GM18498 (cell line): Measurements from ENCODE around the gene FAM78A.
"Not testable (repeated sequence)": the region's sequence is repeated elsewhere in the genome, so short reads cannot be mapped to it uniquely, and the experiment has no call there.

ENCODE experiments used
- ATAC-seq: cut with Tn5 transposase; IDR thresholded peaks from one replicate; pipeline ENCODE4 v1.9.1; 2021; ENCODE audit warnings: mild to moderate bottlenecking, moderate library complexity; ENCODE audit not compliant: unreplicated experiment

Gene FAM78A

DNA sequence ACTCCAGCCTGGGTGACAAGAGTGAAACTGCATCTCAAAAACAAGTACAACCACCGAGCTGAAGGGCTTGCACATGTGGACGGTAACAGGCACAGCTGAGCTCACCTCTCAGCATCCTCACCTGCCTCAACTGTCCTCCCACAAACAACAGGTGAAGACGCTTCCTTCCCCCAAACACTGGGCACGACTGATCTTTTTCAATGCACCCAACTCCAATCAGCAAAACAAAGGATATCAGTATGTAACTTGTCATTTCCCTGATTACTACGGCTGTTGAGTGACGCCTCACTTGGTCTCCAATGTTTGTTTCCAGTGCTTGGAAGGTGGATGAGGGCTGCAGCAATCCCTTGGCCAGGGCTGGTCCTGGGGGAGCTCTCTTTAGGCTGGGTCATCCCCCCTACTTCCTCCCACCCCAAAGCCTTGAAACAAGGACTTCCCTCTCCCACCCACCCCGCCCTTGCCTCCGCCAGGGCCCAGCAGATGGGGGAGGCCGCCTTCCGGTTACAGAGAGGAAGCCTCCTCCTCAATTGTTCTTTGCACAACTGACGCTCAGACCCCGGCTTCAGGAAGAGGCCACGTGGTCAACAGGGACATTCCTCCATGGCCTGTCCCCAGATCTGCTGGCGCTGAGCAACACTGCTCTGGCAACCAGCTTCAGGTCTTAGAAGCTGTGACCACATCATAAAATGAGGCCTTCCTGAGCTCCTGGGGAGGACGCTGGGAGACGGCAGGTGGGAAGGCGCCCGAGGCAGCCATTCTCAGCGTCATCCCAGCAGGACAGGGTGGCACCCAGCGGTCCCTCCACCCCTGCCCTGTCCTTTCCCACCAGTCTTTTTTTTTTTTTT is 5.9 kb downstream of the FAM78A start:
- ATAC-seq, result no peak

DNA sequence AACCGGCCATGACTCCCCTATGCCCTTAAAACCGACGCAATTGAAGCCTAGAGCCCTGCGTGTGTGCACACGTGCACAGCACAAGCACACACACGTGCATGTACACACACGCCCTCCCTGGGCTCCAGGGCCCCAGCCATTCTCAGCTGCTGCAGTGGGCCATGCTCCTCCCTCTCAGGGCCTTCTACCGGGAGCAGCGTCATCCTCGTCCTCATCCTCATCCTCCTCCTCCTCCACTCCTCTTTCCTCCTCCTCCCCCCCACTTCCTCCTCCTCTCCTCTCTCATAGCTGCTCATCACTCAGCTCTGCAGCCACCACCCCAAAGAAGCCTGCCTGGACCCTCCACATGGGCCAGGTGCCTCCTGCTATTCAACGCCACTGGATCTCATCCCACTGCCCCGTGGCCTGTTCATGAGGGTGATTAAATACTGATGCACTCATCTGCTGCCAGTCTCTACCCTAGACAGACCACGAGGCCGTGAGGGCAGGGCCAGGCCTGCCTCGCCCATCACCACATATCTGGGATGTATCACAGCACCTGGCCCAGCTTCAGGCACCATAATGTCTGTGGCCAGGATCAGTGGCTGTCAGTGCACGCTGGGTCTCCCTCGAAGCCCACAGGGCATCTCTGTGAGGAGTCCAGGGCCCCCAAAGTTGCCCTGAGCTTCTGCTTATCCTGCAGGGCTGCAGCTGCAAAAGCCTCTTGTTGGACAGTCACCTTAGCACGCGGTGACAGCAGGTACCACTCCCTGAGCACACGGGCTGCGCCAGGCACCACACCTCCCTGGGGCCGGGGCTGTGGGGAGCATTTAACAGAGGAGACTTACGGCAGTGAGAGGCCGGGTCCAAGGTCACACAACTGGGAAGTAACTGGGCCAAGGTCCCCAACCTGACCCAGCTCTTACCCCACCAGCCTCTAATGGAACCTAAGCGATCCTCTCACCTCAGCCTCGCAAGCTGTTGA is 9.8 kb downstream of the FAM78A start:
- no peak for ATAC-seq

DNA sequence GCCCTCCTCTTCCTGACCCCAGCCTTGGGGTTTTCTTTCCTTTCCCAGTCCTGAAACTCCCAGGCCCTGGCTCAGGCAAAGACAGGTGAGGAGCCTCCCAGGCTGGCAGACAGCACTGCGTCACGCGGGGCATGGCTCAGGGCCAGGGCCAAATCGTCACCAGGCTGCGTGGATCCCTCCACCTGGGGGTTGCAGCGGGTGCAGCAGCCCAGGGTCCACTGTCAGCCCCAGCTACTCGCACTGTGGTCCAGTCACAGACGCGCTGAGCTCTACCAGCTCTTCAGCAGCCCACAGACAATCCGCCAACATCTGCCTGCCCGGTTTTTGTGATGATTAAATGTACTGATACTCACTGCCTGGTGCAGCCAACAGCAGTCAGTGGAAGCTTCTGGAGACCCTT is 12.1 kb downstream of the FAM78A start:
- ATAC-seq, result no peak

DNA sequence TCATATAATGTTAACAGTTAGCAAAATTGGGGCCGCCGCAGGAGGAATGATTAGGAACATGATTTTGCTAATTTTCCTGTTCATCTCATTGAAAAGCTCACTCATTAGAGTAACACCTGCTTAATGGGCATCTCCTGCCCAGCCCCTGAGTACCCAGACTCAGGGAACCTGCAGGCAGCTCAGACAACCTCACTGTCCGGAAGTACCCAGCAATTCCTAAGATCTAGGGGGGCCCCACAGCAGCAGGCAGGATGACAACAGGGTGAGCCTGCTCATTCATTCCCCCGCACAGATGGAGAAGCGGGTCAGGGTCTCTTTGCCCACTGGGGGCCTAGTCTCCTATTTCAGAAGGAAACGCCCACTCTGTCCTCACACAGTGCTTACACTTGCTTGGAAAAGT is 12.6 kb downstream of the FAM78A start:
- ATAC-seq, result no peak

DNA sequence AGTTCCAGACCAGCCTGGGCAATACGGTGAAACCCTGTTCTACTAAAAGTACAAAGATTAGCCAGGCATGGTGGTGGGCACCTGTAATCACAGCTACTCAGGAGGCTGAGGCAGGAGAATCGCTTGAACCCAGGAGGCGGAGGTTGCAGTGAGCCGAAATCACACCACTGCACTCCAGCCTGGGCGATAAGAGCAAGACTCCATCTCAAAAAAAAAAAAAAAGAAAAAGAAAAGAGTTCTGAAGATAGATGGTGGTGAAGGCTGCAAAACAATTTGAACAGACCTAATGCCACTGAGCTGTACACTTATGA is 13.3 kb downstream of the FAM78A start:
- not testable (repeated sequence) for ATAC-seq

DNA sequence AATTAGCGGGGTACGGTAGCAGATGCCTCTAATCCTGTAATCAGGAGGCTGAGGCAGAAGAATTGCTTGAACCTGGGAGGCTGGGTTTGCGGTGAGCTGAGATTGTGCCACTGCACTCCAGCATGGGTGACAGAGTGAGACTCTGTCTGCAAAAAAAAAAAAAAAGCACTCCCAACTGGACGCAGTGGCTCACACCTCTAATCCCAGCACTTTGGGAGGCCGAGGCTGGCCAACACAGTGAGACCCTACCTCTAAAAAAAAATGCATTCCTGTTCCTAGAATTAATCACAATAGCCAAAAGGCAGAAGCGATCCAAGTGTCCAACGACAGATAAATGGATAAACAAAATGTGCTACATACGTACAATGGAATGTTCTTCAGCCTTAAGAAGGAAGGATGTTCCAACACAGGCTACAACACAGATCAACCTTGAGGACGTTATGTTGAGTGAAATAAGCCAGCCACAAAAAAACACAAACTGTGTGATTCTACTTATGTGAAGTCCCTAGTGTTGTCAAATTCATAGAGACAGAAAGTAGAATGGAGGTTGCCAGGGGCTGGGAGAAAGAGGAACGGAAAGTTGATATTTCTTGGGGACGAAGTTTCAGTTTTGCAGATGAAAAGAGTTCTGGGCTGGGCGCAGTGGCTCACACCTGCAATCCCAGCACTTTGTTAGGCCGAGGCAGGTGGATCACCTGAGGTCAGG is 13.8 kb downstream of the FAM78A start:
- peak; percentile 55 for ATAC-seq

DNA sequence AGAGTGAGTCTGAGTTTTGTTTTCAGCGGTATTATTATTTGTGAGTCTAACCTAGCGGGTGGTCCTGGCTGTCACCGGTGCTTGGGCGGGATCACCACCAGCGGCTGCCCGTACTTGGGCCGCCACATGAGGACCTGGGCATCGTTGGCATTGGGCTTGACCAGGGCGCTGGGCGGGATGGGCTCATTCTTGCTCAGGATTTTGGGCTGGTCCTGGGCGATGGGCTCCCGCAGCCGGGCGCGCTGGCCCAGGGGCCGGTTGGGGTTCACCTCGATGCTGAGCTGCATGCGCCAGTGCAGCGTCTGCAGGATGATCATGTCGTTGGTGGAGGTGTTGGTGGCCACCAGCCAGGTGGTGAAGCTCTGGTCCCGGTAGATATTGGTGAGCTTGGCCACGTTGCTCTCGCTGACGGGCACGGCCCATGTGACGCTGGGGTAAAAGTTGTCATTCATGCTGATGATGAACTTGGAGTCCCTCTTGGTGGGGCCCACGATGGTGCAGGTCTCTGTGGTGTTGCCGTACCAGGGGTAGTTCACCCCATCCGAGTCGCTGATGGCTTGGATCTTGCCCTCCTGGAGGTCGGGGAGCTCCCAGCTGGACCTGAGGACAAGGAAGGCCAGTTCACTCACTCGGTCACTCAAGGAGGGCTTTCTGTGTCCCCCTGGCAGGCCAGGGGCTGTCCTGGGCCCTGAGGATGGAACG is 15.4 kb downstream of the FAM78A start:
- ATAC-seq, result no peak

DNA sequence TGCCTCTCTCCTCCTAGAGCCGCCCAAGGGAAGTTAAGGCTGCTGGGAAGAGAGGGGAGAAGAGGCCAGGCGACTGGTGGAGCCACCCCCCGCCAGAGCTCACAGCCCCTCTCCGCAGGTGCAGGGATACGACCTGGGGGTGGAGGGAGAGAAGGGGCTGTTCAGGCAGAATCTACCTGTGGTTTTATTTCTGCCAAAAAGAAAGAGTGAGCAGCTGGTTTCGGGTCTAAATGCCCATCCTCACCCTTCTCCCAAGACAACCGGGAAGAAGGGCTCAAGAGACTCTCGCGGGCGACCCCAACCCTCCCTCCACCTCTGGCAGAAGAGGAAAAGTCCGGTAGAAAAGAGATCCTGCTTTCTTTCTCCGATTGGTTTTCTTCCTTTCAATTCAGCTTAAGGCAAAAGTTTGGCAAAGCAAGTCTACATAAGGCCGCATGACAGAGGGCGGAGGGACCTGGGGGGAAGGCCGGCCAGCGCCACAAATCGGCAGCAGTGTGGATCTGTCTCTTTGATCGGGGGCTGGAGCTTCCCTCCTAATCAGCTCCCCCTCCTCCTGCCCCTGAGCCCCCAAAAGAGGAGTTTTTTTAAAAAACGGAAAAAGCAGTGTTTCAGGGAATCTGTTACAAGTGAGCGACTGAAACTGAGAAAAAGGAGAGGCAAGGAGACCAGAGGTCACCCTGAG is 16.3 kb downstream of the FAM78A start:
- no peak for ATAC-seq

DNA sequence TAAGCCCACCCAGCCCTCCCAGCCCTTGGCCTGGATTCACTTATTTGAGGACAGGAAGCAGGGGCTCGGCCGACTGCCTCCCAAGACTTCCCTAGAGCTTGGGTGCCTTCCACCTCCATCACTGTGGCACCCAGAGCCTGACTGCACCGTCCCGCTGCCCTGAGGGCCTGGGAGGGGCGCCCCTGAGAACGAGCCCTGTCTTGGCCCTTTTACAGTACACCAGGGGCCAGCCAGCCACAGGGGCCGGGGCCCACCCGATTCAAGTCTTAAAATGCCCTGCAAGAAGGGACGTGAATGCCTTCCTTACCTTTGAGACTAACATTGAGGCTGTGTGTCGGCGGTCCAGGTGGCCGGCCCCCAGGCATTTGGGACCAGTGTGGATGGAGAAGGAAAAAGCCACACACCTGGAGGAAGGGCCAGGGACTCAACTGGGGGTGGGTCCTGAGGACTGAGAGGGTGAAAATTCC is 16.8 kb downstream of the FAM78A start:
- no peak for ATAC-seq

DNA sequence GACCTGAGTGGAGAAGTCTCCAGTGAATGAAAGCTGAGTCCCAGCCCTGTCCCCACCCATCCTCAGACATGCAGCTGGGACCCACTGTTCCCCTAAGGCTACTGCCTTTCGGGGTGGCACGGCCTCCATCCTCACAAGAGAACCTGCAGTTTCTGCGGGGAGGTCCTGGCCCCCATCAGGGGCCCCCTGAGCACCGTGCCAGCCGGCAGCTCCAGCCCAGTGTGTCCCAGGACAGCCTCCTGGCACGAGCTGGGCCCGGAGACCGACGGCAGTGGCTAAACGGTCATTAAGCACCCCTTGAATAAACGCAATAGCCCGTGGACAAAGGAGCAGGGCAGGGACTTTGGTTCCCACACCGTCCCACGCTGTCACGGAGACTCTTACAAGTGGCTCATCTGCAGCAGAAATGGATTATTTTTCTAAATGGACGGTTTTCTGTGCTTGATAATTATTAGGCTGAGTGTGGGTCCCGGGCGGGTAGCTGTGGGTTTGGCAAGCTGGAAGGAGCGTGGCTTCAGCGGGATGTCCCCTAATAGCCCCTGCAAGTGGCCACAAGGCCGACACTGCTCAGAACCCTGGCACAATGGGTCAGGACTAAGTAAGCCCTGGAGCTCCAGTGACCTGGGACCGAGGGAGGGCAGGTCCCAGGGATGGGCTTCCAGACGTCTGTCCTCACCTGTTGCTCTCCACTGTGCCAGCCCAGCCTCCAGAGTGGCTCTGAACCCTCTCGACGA is 17.4 kb downstream of the FAM78A start:
- ATAC-seq, result no peak

DNA sequence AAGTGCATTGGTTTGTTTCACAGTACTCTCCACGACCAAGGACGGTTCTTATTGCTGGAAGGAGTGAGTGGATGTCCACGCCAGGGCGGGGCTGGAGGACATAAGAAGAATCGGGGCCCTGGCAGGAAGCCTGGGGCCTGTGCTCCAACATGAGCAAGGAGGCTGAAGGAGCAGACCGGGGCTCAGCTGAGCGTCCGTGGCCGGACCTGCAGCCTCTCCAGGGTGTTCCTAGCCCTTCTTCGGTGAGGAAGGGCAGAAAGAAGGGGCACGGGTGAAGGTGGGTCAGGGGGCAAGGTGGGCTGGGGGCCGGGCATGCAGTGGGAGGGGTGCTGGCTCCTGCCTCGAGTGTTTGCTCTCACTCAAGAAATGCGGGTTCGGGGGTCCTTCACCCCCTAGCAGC is 18.1 kb downstream of the FAM78A start:
- ATAC-seq, result no peak

DNA sequence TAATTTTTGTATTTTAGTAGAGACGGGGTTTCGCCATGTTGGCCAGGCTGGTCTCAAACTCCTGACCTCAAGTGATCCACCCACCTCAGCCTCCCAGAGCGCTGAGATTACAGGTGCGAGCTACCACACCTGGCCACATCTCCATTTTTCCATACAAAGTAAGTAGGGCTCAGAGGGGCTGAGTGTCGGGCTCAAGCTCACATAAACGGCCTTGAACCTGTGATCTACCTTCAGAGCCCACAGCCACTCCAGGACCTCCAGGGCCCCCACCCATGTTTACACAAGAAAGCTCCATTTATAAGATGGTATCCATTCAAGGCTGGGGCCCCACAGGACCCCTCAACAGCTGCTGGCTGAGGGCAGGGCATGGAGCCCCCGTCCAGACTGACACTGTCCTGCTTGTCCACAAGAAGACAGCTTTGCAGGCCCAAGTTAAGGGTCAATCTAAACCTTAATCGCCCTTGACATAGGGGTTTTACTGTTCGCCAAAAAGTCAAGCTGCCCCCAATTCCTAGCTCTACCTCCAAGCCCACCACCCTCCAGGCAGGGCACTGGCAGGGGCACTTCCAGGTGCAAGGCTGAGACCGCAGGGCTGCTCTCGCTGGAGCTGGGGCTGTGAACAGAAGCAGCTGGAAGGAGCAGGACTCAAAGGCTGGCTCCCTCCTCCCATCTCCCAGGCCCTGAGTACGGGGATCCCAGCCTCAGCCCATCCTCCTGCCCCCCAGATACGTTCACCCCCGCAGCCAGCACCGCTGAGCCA is 18.9 kb downstream of the FAM78A start:
- no peak for ATAC-seq

DNA sequence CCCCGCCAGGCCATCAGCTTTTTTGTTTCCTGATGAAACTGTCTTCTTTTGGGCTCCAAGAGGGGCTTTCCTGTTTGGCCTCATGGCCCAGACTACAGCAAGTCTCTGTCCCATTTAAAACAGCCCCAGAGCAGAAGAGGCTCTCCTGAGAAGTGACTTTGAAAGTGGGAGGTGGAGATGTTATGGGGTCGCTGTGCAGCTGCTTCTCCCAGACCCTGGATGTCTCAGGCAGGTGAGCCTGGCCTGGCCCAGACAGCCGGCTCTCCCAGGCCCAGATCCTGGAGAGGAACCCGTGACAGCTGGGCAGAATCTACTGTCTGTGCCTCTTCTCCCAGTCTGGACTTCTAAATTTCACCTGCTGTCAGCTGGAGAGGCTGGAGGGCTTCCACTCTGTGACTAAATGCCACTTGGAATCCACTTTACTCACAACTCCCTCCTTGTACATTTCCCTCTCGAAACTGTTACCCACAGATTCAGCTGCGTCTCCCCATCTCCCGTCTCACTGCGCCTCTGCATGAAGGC is 20.6 kb downstream of the FAM78A start:
- ATAC-seq, result no peak

DNA sequence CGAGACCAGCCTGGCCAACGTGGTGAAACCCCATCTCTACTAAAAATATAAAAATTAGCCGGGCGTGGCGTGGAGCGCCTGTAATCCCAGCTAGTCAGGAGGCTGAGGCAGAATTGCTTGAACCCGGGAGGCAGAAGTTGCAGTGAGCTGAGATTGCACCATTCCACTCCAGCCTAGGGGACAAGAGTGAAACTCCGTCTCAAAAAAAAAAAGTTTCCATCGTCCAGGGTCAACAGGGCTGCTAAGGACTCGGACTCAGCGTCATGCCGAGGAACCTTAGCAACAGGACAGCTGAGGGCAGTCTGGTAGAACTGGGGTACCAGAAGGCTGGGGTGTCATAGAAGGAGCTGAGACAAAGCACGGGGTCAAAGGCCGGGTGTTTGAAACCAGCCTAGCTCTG is 21.7 kb downstream of the FAM78A start:
- ATAC-seq, result no peak

DNA sequence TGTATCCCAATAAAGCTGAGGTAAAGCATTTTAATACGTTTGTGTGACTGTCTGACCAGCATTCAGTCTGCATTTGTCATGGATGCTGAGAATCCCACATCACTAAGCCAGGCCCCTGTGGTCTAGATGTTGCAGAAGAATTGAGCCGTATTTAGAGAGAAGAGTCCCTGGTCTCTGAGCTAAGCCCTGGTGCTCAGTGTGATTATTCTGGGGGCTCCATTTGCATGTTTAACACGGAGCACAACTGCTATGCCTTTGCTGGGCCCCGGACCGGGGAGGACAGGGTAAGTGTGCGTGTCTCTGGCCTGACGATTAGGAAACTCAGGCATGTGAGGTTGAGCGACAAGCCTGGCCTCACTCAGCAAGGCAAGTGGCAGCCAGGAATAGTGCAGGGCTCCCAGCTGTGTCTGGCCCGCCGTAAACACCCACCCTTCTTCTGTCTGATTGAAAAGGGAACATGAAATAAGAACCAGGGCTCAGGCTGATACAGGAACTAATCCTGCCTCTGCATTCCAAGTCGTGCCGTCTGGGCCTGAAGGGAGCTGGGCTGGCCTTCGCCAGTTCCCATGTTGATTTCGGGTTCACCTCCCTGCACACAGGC is 22.3 kb downstream of the FAM78A start:
- no peak for ATAC-seq

DNA sequence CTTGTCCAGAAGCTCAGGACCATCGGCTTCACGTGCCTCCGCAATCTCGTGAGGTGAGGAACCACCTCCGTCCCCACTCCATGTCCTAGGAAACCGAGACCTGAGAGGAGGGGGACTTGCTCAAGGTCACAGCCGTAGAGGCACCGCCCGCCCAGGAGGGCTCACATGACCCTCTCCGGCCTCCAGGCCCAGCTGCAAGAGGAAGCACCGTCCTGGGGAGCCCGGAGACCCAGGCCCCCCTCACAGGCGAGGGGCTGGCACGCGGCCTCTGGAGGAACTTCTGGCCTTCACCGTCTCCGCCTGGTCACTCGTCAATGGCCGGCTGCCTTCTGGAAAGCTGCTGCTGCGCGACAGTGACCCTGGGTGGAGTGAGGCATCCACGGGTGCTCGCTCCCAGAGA is 24.2 kb downstream of the FAM78A start:
- no peak for ATAC-seq

DNA sequence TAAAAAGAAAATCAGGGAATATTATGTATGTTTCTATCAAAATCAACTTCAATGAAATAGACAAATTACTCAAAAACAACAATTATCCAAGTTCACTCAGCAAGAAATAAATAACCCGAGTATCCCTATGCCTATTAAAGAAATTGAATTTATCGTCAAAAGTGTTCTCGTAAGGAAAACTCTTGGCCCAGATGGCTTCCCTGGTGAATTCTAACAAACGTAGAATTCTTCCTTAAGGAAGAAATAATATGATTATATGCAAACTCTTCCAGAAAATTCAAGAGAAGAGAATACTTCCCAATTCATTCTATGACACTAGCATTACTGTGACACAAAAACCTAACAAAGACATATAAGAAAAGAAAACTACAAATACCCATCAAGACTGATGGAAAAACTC is 29.7 kb downstream of the FAM78A start:
- ATAC-seq, result no peak

DNA sequence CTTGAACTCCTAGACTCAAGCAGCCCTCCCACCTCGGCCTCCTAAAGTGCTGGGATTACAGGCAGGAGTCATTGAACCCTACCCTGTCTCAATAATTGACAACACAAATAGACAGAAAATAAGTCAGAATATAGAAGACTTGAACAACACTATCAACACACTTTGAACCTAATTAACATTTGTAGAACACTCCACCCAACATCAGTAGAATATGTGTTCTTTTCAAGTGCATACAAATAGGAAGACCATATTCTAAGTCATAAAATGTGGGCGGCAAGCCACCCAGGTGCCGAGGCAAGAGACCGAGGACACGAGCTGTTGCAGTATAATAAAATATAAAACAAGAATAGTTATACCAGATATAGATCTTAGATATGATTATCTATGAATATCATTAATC is 32.0 kb downstream of the FAM78A start:
- not testable (repeated sequence) for ATAC-seq
